IMR-90 (cell line): Measurements from ENCODE around the gene PIGU.

Experiments
- CTCF ChIP-seq: conservative IDR thresholded peaks from 2 replicates; pipeline ENCODE4 v1.5.1; 2012; ENCODE audit warnings: mild to moderate bottlenecking, low read depth, low read length, improper control_type of control experiment
- MAFK ChIP-seq: IDR thresholded peaks from 2 replicates; pipeline ENCODE4 v1.6.1; 2012; ENCODE audit warnings: low read depth, low read length, improper control_type of control experiment
- MXI1 ChIP-seq: IDR thresholded peaks from 2 replicates; pipeline ENCODE4 v1.6.1; 2012; ENCODE audit warnings: low read depth, mild to moderate bottlenecking, low read length, moderate library complexity, borderline replicate concordance
- NFE2L2 ChIP-seq: fragments of 150-350 bp; IDR thresholded peaks from 2 replicates; pipeline ENCODE4 v1.6.1; 2016; ENCODE audit warnings: low read depth, mild to moderate bottlenecking, low read length
- POLR2A ChIP-seq: IDR thresholded peaks from 2 replicates; pipeline ENCODE4 v1.6.1; 2012; ENCODE audit warnings: mild to moderate bottlenecking, low read depth, low read length
- RAD21 ChIP-seq: IDR thresholded peaks from 2 replicates; pipeline ENCODE4 v1.6.1; 2012; ENCODE audit warnings: low read length, improper control_type of control experiment
- RFX5 ChIP-seq: IDR thresholded peaks from 2 replicates; pipeline ENCODE4 v1.8.0; 2012; ENCODE audit warnings: low read depth, mild to moderate bottlenecking, low read length, moderate library complexity
- TF ChIP-seq, protein P1 (sequence below): fragments of 150-350 bp; IDR thresholded peaks from 2 replicates; pipeline ENCODE4 v1.6.1; 2016; ENCODE audit warnings: low read depth, mild to moderate bottlenecking, low read length, moderate library complexity, borderline replicate concordance

DNA sequence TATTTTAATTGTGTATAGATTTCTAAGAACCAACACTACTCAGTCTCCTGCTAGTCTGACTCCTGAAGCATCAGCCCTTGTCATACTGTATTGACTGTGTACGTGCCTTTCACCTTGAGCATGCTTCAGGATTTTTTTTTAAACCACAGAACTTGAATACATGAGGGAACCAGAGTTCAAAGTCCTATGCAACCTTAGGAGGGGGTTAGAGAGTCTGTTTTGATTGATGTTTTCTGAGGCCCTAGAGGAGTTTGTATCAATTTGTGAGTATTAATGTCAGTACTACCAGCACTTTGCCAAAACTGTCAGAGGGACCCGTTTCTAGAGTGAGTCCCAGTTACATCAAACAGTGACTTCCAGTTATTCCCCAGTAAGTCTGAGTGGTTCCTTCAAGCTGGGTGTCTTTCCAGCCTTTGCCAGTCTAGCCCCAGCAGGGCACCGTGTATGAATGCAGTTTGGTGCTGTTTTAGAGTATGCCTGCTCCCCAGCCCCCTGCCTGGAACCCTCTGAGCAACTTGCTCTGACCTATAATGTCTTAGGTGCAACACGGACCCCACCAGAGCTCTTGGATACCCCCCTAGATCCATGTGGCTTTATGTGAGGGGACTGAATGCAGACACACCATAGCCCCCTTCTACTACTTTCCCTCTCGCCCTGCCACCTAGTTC is 35.8 kb upstream of the PIGU start:
- TF ChIP-seq CTCF = no peak
- no peak for TF ChIP-seq POLR2A
- TF ChIP-seq MXI1 = no peak
- TF ChIP-seq MAFK = no peak
- TF ChIP-seq RFX5 = no peak
- TF ChIP-seq, protein P1, sequence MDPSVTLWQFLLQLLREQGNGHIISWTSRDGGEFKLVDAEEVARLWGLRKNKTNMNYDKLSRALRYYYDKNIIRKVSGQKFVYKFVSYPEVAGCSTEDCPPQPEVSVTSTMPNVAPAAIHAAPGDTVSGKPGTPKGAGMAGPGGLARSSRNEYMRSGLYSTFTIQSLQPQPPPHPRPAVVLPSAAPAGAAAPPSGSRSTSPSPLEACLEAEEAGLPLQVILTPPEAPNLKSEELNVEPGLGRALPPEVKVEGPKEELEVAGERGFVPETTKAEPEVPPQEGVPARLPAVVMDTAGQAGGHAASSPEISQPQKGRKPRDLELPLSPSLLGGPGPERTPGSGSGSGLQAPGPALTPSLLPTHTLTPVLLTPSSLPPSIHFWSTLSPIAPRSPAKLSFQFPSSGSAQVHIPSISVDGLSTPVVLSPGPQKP = no peak
- TF ChIP-seq RAD21 = no peak
- TF ChIP-seq NFE2L2 = no peak
